ENCODE measurements around the gene SDHB.

Gene SDHB

DNA sequence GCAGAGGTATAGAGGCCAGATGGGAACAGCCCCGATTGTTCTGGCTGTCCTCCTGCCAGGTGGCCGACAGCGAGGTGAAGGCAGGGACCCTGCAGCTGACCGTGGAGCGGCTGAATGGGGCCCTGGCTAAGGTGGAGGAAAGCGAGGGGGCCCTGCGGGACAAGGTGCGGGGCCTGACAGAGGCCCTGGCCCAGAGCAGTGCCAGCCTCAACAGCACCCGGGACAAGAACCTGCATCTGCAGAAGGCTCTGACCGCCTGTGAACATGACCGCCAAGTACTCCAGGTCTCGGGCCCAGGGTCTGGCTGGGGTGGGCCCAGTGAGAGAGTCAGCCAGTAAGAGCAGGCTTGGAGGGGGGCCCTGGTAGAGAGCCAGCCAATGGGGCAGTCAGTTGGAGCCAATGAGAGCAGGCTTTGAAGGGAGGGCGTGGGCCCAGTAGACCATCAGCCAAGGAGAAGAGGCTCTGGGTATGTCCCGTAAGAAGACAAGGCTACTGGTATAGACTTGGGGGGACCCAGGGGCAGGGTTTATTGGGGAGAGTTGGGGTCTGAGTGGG is 84.7 kb downstream of the SDHB start:
- DNase-seq (ENCODE audit: low read depth, low spot score), result no peak

All from brain pericyte (primary cell).